HG03558 (cell line): Measurements from ENCODE around the gene MXD4.

ENCODE experiments used
- ATAC-seq: cut with Tn5 transposase; IDR thresholded peaks from one replicate; pipeline ENCODE4 v1.9.1; 2021; ENCODE audit warnings: moderate number of reproducible peaks; ENCODE audit not compliant: unreplicated experiment; ENCODE audit errors: extremely low read depth

The MXD4 gene

GRCh38 chr4:2253160-2254084 lies 8.5 kb downstream of the MXD4 start:
- ATAC-seq: no peak

GRCh38 chr4:2252530-2253091 lies 9.3 kb downstream of the MXD4 start:
- ATAC-seq: no peak

- ATAC-seq: no peak
These were observed 9.9 kb downstream of the MXD4 start for GRCh38 chr4:2251795-2252529.

- ATAC-seq: no peak
These were observed 10.7 kb downstream of the MXD4 start for GRCh38 chr4:2251073-2251794.

GRCh38 chr4:2250357-2251072 lies 11.4 kb downstream of the MXD4 start:
- ATAC-seq: no peak

GRCh38 chr4:2249526-2250356 lies 12.2 kb downstream of the MXD4 start:
- ATAC-seq: no peak

GRCh38 chr4:2248821-2249261 lies 13.1 kb downstream of the MXD4 start:
- no peak for ATAC-seq

- ATAC-seq: no peak
These were observed 13.7 kb downstream of the MXD4 start for GRCh38 chr4:2248044-2248780.

GRCh38 chr4:2247128-2248043 lies 14.5 kb downstream of the MXD4 start:
- ATAC-seq: no peak

- ATAC-seq: no peak
These were observed 15.4 kb downstream of the MXD4 start for GRCh38 chr4:2246384-2247127.

GRCh38 chr4:2245787-2246275 lies 16.1 kb downstream of the MXD4 start:
- ATAC-seq: no peak

GRCh38 chr4:2245057-2245786 lies 16.7 kb downstream of the MXD4 start:
- no peak for ATAC-seq

- ATAC-seq: no peak
These were observed 18.1 kb downstream of the MXD4 start for GRCh38 chr4:2243681-2244380.

- peak; percentile 67 for ATAC-seq
These were observed 20.2 kb downstream of the MXD4 start, which contains the start of the genes HAUS3 and POLN for GRCh38 chr4:2241410-2242353. TSS of gene HAUS3 (minus strand) at chr4:2242121. CDS start at chr4:2240946, 1,175 bp downstream. TSS of gene POLN (minus strand) at chr4:2242121. CDS start at chr4:2229231, 12,890 bp downstream.
